Esophagus muscularis mucosa (tissue), 4 donors: ENCODE results near the gene GAL. TPM values are rescaled to one million over a fixed set of nuclear protein-coding genes. Genes with fewer than 3 reads are reported as not detected.

Source experiments
- DNase-seq: peaks from one replicate; pipeline ENCODE4 v3.0.0-alpha.2; 2017; ENCODE audit errors: extremely low spot score
- H3K27ac ChIP-seq, 4 donors: fragments of 200-600 bp; sonication (generic); replicated peaks in 1 of 4; 1 replicate in 3 of 4; 2 replicates in 1 of 4; pipeline ENCODE4 v1.5.1; 2016 to 2019; ENCODE audit warnings: mild to moderate bottlenecking in 1 of 4
- H3K27me3 ChIP-seq, 4 donors: fragments of 200-600 bp; sonication (generic); one replicate each; pipeline versions ENCODE4 v1.5.1 to v1.6.0; 2016 to 2019
- H3K36me3 ChIP-seq, 4 donors: fragments of 200-600 bp; sonication (generic); one replicate each; pipeline ENCODE4 v1.5.1; 2016 to 2019
- H3K4me1 ChIP-seq, 4 donors: fragments of 200-600 bp; sonication (generic); one replicate each; pipeline ENCODE4 v1.5.1; 2016 to 2019
- H3K4me3 ChIP-seq, 4 donors: fragments of 200-600 bp; sonication (generic); 1 replicate in 2 of 4; 2 replicates in 2 of 4; pipeline ENCODE4 v1.5.1; 2016 to 2019; ENCODE audit warnings: mild to moderate bottlenecking in 4 of 4, moderate library complexity in 1 of 4
- H3K9me3 ChIP-seq, 4 donors: fragments of 200-600 bp; sonication (generic); 1 replicate in 3 of 4; 2 replicates in 1 of 4; pipeline ENCODE4 v1.5.1; 2016 to 2019
- CTCF ChIP-seq, 3 experiments: fragments of 200-600 bp in 2 of 3; fragments of 450-650 bp in 1 of 3; sonication (generic) in 2 of 3; IDR thresholded peaks; one replicate each; pipeline ENCODE4 v1.5.1; 2017 to 2019; ENCODE audit warnings: antibody characterized with exemption in 3 of 3, mild to moderate bottlenecking in 2 of 3, moderate library complexity in 1 of 3
- EP300 ChIP-seq: sonication (generic); formaldehyde crosslinking; IDR thresholded peaks from one replicate; pipeline ENCODE4 v1.6.1; 2017; ENCODE audit warnings: antibody characterized with exemption
- POLR2A ChIP-seq: fragments of 450-650 bp; IDR thresholded peaks from one replicate; pipeline ENCODE4 v1.6.1; 2017; ENCODE audit warnings: antibody characterized with exemption, moderate library complexity, mild to moderate bottlenecking, low read depth
- POLR2AphosphoS5 ChIP-seq, 2 donors: sonication (generic); formaldehyde crosslinking; IDR thresholded peaks; one replicate each; pipeline ENCODE4 v1.6.1; 2017; ENCODE audit warnings: antibody characterized with exemption in 2 of 2
- WGBS: methylation state at CpG from one replicate; pipeline ENCODE4 v1.1.5; 2018; 5-methylcytosine and 5-hydroxymethylcytosine counted together
- intact Hi-C: fragments of 100-400 bp; cut with DNase I; formaldehyde crosslinking; loops from one replicate; pipeline ENCODE4 v1.15.1; 2023
- total RNA-seq, 4 donors: library from RNA; depleted of rRNA; stranded (reverse); fragments of >200 nt; gene quantifications; one replicate each; pipeline versions ENCODE4 v1.1.0 to v1.2.1, GENCODE V29; 2016

Gene GAL
- total RNA-seq, 4 donors from 2014 or later, result 6.0 to 10.2 (median 8.1) TPM; not detected in 1

GRCh38 chr11:68677432-68677831 lies 6.9 kb upstream of the GAL start:
- H3K36me3 ChIP-seq, result no peaks in the 10 kb centered on the region
- peaks cover 0 to 4% (median 0%) of the 10 kb centered on the region in 4 donors for H3K27me3 ChIP-seq
- no peak overlapping the region for H3K4me3 ChIP-seq
- no peak overlapping the region for H3K27ac ChIP-seq
- peaks cover 0 to 9% (median 5%) of the 10 kb centered on the region in 4 donors for H3K4me1 ChIP-seq
- WGBS, result 0% methylated on average over 1 of the region's 6 CpGs
- intact Hi-C loops, result no loop called here
- DNase-seq, result no peak
- H3K9me3 ChIP-seq, result peaks cover 0 to 16% (median 5%) of the 10 kb centered on the region in 4 donors
- no peak for TF ChIP-seq CTCF (IDR thresholded peaks at IDR 0.05)
- no peak for TF ChIP-seq POLR2A
- TF ChIP-seq EP300, result no peak
- no peak for TF ChIP-seq POLR2AphosphoS5 (IDR thresholded peaks at IDR 0.05)

- Histone ChIP-seq H3K27me3 (peaks cover 0 to 3% (median 0%) of the 10 kb centered on the region in 4 donors), H3K36me3 (no peaks in the 10 kb centered on the region), H3K27ac (no peak overlapping the region), H3K4me3 (no peak overlapping the region), H3K4me1 (peaks cover 0 to 9% (median 5%) of the 10 kb centered on the region in 4 donors), H3K9me3 (peaks cover 0 to 13% (median 5%) of the 10 kb centered on the region in 4 donors)
- TF ChIP-seq POLR2AphosphoS5 (IDR thresholded peaks at IDR 0.05) (no peak), CTCF (IDR thresholded peaks at IDR 0.05) (no peak), POLR2A (no peak), EP300 (no peak)
- intact Hi-C loops, result no loop called here
- WGBS, result 85% methylated on average over 15 of the region's 15 CpGs
- DNase-seq, result no peak
Observed at GRCh38 chr11:68678031-68678441, 6.3 kb upstream of the GAL start.

- no peak overlapping the region for H3K27ac ChIP-seq
- no peak overlapping the region for H3K4me3 ChIP-seq
- peaks cover 5 to 29% (median 22%) of the 10 kb centered on the region in 4 donors for H3K27me3 ChIP-seq
- no peak for DNase-seq
- no peak for TF ChIP-seq CTCF (IDR thresholded peaks at IDR 0.05)
- no peak for TF ChIP-seq POLR2AphosphoS5 (IDR thresholded peaks at IDR 0.05)
- TF ChIP-seq POLR2A, result no peak
- no peak for TF ChIP-seq EP300
- no peaks in the 10 kb centered on the region for H3K36me3 ChIP-seq
- peaks cover 15 to 23% (median 19%) of the 10 kb centered on the region in 4 donors for H3K4me1 ChIP-seq
- H3K9me3 ChIP-seq, result no peaks in the 10 kb centered on the region
- 93% methylated on average over 9 of the region's 17 CpGs for WGBS
- intact Hi-C loops, result no loop called here
Observed at GRCh38 chr11:68680541-68681231, 3.7 kb upstream of the GAL start.

- peaks cover 12 to 18% (median 17%) of the 10 kb centered on the region in 4 donors for H3K4me1 ChIP-seq
- WGBS, result 73% methylated on average over 5 of the region's 9 CpGs
- peaks cover 5 to 48% (median 26%) of the 10 kb centered on the region in 4 donors for H3K27me3 ChIP-seq
- TF ChIP-seq CTCF (IDR thresholded peaks at IDR 0.05) (no peak), POLR2AphosphoS5 (IDR thresholded peaks at IDR 0.05) (no peak), EP300 (no peak), POLR2A (no peak)
- H3K36me3 ChIP-seq, result no peaks in the 10 kb centered on the region
- intact Hi-C loops, result no loop called here
- no peaks in the 10 kb centered on the region for H3K9me3 ChIP-seq
- H3K4me3 ChIP-seq, result no peak overlapping the region
- no peak for DNase-seq
- H3K27ac ChIP-seq, result no peak overlapping the region
Observed at GRCh38 chr11:68682531-68682961, 1.8 kb upstream of the GAL start.
